Osteocyte (in vitro differentiated cells): ENCODE results near the gene CASP2. TPM values are rescaled to one million over a fixed set of nuclear protein-coding genes. Genes with fewer than 3 reads are reported as not detected.

Source experiments
- DNase-seq: peaks from one replicate; pipeline ENCODE4 v3.0.0; 2021; ENCODE audit warnings: mixed read lengths; ENCODE audit not compliant: unreplicated experiment; ENCODE audit errors: extremely low spot score
- H3K27ac Mint-ChIP-seq: one replicate; pipeline ENCODE4 v1.8.0; 2021; ENCODE audit warnings: mild to moderate bottlenecking, mixed read lengths; ENCODE audit not compliant: unreplicated experiment
- H3K27me3 Mint-ChIP-seq: one replicate; pipeline ENCODE4 v1.8.0; 2021; ENCODE audit warnings: mixed read lengths; ENCODE audit not compliant: unreplicated experiment
- H3K36me3 Mint-ChIP-seq: one replicate; pipeline ENCODE4 v1.8.0; 2021; ENCODE audit warnings: mixed read lengths; ENCODE audit not compliant: unreplicated experiment
- H3K4me1 Mint-ChIP-seq: one replicate; pipeline ENCODE4 v1.8.0; 2021; ENCODE audit warnings: mixed read lengths; ENCODE audit not compliant: unreplicated experiment
- H3K4me3 Mint-ChIP-seq: one replicate; pipeline ENCODE4 v1.8.0; 2021; ENCODE audit warnings: mild to moderate bottlenecking, moderate library complexity, mixed read lengths; ENCODE audit not compliant: unreplicated experiment
- H3K9me3 Mint-ChIP-seq: one replicate; pipeline ENCODE4 v1.8.0; 2021; ENCODE audit warnings: mixed read lengths; ENCODE audit not compliant: unreplicated experiment
- total RNA-seq: library from RNA; stranded (reverse); gene quantifications from 2 replicates; pipeline ENCODE4 v1.2.1, GENCODE V29; 2021
- TF ChIP-seq, protein P1 (sequence below): fragments of 200-600 bp; sonication (generic); IDR thresholded peaks from 2 replicates; pipeline ENCODE4 v1.5.0; 2021; ENCODE audit warnings: antibody characterized with exemption, mild to moderate bottlenecking, moderate library complexity

The CASP2 gene
- total RNA-seq, 1 donor from 2014 or later: 47.5 TPM

DNA sequence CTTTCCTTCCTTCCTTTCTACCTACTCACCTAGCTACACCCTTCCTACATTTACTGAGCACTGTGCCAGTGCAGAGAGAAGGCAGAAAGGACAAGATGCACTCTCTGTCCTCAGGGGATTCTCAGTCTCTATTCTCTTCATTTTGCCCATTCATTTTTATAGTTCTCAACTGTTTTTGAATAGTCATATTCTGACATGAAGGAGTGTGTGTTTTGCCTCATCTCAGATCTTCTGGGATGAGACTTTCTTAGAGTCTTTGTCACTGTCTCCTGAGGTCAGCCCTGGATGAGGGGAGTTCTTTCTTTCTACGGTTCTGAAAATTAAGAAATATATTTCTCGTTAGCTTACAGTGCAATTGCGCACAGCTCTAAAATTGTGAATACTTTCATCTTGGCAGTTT, 49.1 kb downstream of the CASP2 start:
- TF ChIP-seq, protein P1, sequence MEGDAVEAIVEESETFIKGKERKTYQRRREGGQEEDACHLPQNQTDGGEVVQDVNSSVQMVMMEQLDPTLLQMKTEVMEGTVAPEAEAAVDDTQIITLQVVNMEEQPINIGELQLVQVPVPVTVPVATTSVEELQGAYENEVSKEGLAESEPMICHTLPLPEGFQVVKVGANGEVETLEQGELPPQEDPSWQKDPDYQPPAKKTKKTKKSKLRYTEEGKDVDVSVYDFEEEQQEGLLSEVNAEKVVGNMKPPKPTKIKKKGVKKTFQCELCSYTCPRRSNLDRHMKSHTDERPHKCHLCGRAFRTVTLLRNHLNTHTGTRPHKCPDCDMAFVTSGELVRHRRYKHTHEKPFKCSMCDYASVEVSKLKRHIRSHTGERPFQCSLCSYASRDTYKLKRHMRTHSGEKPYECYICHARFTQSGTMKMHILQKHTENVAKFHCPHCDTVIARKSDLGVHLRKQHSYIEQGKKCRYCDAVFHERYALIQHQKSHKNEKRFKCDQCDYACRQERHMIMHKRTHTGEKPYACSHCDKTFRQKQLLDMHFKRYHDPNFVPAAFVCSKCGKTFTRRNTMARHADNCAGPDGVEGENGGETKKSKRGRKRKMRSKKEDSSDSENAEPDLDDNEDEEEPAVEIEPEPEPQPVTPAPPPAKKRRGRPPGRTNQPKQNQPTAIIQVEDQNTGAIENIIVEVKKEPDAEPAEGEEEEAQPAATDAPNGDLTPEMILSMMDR: no peak
- Mint-ChIP-seq H3K4me1 (no peaks in the 10 kb centered on the region), H3K4me3 (no peak overlapping the region), H3K27me3 (peaks cover 48% of the 10 kb centered on the region), H3K36me3 (no peaks in the 10 kb centered on the region), H3K27ac (no peak overlapping the region), H3K9me3 (no peaks in the 10 kb centered on the region)
- no peak for DNase-seq

DNA sequence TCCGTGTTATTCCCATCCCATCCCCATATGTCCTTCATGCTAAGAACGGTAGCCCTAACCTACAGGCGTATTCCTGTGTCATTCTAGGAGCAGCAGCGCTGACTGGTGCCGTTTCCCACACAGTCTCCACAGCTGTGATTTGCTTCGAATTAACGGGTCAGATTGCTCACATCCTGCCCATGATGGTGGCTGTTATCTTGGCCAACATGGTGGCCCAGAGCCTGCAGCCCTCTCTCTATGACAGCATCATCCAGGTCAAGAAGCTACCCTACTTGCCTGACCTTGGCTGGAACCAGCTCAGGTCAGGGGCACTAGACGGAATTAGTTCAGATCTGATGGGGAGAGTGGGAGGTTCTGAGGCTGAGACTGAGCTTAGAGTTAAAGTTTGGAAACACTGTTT, 53.7 kb downstream of the CASP2 start:
- DNase-seq: no peak
- Mint-ChIP-seq H3K27me3 (peaks cover 53% of the 10 kb centered on the region), H3K4me3 (no peak overlapping the region), H3K4me1 (peaks cover 7% of the 10 kb centered on the region), H3K9me3 (no peaks in the 10 kb centered on the region), H3K36me3 (no peaks in the 10 kb centered on the region), H3K27ac (no peak overlapping the region)
- TF ChIP-seq, protein P1: no peak

DNA sequence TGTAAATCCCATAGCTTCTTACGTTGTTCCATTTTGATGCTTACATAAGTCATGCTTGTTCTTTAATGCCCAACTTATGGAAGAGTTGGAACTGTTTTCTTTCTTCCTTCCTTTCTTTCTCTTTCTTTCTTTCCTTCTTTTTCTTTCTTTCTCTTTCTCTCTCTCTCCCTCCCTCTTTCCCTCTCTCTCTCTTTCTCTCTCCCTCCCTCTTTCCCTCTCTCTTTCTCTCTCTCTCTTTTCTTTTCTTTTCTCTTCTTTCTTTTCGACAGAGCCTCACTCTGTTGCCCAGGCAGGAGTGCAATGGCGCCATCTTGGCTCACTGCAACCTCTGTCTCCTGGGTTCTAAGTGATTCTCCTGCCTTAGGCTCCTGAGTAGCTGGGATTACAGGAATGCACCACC, 55.4 kb downstream of the CASP2 start:
- H3K27ac Mint-ChIP-seq: no peak overlapping the region
- DNase-seq: no peak
- H3K36me3 Mint-ChIP-seq: no peaks in the 10 kb centered on the region
- peaks cover 55% of the 10 kb centered on the region for H3K27me3 Mint-ChIP-seq
- TF ChIP-seq, protein P1: no peak
- peaks cover 7% of the 10 kb centered on the region for H3K4me1 Mint-ChIP-seq
- H3K4me3 Mint-ChIP-seq: no peak overlapping the region
- H3K9me3 Mint-ChIP-seq: no peaks in the 10 kb centered on the region

DNA sequence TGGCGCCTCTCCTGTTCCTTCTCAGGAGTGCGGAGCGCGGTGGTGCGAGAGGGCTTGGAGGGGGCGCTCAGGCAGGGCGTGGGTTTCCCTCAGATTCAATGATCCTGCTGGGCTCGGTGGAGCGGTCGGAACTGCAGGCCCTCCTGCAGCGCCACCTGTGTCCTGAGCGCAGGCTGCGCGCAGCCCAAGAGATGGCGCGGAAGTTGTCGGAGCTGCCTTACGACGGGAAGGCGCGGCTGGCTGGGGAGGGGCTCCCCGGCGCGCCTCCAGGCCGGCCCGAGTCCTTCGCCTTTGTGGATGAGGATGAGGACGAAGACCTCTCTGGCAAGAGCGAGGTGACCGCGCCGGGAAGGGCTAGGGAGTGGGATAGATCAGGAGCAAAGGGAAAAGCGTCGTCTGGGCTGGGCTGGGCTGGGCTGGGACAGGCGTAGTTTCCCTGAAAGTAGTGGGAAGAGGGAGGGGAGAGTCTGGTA, 57.3 kb downstream of the CASP2 start:
- TF ChIP-seq, protein P1: peak; percentile 46
- Mint-ChIP-seq H3K36me3 (no peaks in the 10 kb centered on the region), H3K27ac (no peak overlapping the region)

DNA sequence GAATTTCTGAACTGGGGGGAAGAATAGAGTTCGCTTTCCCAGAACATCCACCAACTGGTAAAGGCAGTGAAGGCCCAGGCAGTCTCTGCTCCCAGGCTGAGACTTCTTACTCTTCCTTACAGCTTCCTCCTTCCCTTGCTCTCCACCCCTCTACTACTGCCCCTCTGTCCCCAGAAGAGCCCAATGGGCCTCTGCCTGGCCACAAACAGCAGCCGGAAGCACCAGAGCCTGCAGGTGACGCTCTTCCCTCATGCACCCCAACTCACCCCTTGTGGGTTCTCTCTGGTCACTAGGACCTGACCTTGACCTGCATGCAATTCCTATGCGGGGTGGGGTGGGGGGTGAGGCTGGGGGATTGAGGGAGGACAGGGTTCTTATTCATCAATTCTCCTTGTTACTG, 57.9 kb downstream of the CASP2 start:
- H3K4me1 Mint-ChIP-seq: peaks cover 7% of the 10 kb centered on the region
- H3K4me3 Mint-ChIP-seq: no peak overlapping the region
- no peak overlapping the region for H3K27ac Mint-ChIP-seq
- peaks cover 55% of the 10 kb centered on the region for H3K27me3 Mint-ChIP-seq
- H3K9me3 Mint-ChIP-seq: no peaks in the 10 kb centered on the region
- TF ChIP-seq, protein P1: no peak
- no peak for DNase-seq
- H3K36me3 Mint-ChIP-seq: no peaks in the 10 kb centered on the region

More for the DNA sequence above, 57.3 kb downstream of the CASP2 start:
- peak overlapping the region; percentile 46 for H3K4me3 Mint-ChIP-seq
- peaks cover 57% of the 10 kb centered on the region for H3K27me3 Mint-ChIP-seq
- H3K9me3 Mint-ChIP-seq: no peaks in the 10 kb centered on the region
- H3K4me1 Mint-ChIP-seq: peaks cover 7% of the 10 kb centered on the region
- DNase-seq: no peak
